ENCODE data around the gene ULBP2.

- TF ChIP-seq CSRNP3 (CRISPR knock-in tag; IDR thresholded peaks at IDR 0.05) (no peak), ESRRG (CRISPR knock-in tag; IDR thresholded peaks at IDR 0.05) (no peak), ZFP3 (CRISPR knock-in tag; IDR thresholded peaks at IDR 0.05) (no peak), CSDC2 (CRISPR knock-in tag; IDR thresholded peaks at IDR 0.05) (no peak), GLIS3 (CRISPR knock-in tag; IDR thresholded peaks at IDR 0.05) (no peak), RARB (CRISPR knock-in tag; IDR thresholded peaks at IDR 0.05) (no peak), PATZ1 (CRISPR knock-in tag; IDR thresholded peaks at IDR 0.05; ENCODE audit: borderline replicate concordance) (no peak), ZFP30 (CRISPR knock-in tag; IDR thresholded peaks at IDR 0.05) (no peak), ISL1 (CRISPR knock-in tag; IDR thresholded peaks at IDR 0.05) (no peak), ZNF565 (CRISPR knock-in tag; conservative IDR thresholded peaks at IDR 0.05; ENCODE audit: low read depth) (no peak), OSR1 (CRISPR knock-in tag; IDR thresholded peaks at IDR 0.05) (no peak)
Observed at GRCh38 chr6:149935246-149935645, 6.6 kb upstream of the ULBP2 start.

Data from SK-N-SH treated with all-trans-retinoic acid at 6 μM for 48 hours (cell line).